Esophagus (tissue), 2 donors: Measurements from ENCODE around the gene ACSF3. TPM values are rescaled to one million over a fixed set of nuclear protein-coding genes. Genes with fewer than 3 reads are reported as not detected.

Experiments used
- H3K27ac ChIP-seq, 2 donors: one replicate each; pipeline ENCODE4 v1.5.1; 2013; ENCODE audit warnings: low read depth in 2 of 2, mild to moderate bottlenecking in 2 of 2, inconsistent platforms in 1 of 2, low read length in 1 of 2, moderate library complexity in 1 of 2
- H3K27me3 ChIP-seq, 2 donors: one replicate each; pipeline ENCODE4 v1.6.1; 2013; ENCODE audit warnings: low read length in 2 of 2, control low read depth in 1 of 2, mild to moderate bottlenecking in 1 of 2; ENCODE audit not compliant: insufficient read depth in 2 of 2, control insufficient read depth in 1 of 2
- H3K36me3 ChIP-seq, 2 donors: one replicate each; pipeline ENCODE4 v1.6.1; 2013; ENCODE audit warnings: low read length in 1 of 2; ENCODE audit not compliant: control insufficient read depth in 2 of 2, insufficient read depth in 2 of 2
- H3K4me1 ChIP-seq, 2 donors: one replicate each; pipeline ENCODE4 v1.6.1; 2013; ENCODE audit warnings: low read length in 1 of 2; ENCODE audit not compliant: control insufficient read depth in 2 of 2, insufficient read depth in 2 of 2
- H3K4me3 ChIP-seq, 2 donors: one replicate each; pipeline ENCODE4 v1.5.1; 2013; ENCODE audit warnings: low read length in 2 of 2, mild to moderate bottlenecking in 2 of 2, low read depth in 1 of 2, moderate library complexity in 1 of 2
- H3K9me3 ChIP-seq, 2 donors: one replicate each; pipeline ENCODE4 v1.6.1; 2013; ENCODE audit warnings: mild to moderate bottlenecking in 2 of 2, low read depth in 1 of 2, low read length in 1 of 2, moderate library complexity in 1 of 2; ENCODE audit not compliant: control insufficient read depth in 2 of 2, insufficient read depth in 1 of 2
- WGBS, 2 donors: extraction: QIAGEN DNeasy Blood & Tissue Kit; methylation state at CpG; one replicate each; pipeline ENCODE4 v1.1.7; 2013; 5-methylcytosine and 5-hydroxymethylcytosine counted together
- polyA plus RNA-seq, 2 donors: library from polyadenylated mRNA; stranded (reverse); fragments of 200-250 nt; gene quantifications; one replicate each; pipeline ENCODE4 v1.2.3, GENCODE V29; 2013
- donor health status: healthy with polysubstance abuse.
- donor health status: Bipolar disorder and iron deficiency.

ACSF3 gene
- polyA plus RNA-seq, 2 donors, result 14.1 to 22.3 TPM

DNA sequence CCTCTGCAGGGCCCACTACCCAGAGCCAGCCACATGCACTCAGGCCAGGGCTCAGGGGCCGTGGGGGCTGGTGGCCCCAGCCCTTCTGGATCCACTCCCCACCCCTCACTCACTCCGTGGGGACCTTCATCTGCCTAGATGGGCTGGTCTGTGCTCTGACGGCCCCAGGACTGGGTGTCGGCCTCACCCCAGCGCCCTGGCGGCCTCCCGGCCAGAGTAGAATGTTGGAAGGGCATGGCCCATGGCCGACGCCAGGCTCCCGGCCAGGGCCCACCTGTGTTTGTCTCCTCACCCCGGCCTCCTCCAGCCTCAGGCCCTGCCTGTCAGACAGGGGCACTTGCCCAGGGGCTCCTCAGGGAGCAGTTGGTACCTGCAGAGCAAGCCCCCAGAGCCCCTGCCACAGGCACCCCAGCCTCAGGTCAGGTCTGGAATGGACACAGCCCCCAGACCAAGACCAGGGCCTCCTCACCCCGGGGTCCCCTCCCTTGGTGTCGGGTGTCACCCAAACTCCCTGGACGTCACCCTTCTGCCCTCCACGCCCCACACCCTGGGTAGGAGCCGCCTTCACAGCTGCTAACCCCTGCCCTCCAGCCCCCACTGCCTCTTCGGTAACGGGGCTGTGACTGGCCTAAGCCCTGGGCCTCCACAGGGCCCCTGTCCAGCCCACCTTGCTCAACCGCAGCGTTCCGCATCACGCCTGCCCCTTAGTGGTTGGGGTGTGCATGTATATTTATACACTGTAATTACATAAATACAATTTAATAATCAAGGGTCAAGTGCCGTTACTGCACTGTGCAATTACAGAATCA, 74.9 kb downstream of the ACSF3 start:
- H3K36me3 ChIP-seq, result no peaks in the 10 kb centered on the region
- peaks cover 5 to 9% of the 10 kb centered on the region in 2 donors for H3K4me1 ChIP-seq
- no peak overlapping the region for H3K27ac ChIP-seq
- H3K27me3 ChIP-seq, result no peaks in the 10 kb centered on the region
- no peak overlapping the region for H3K4me3 ChIP-seq
- H3K9me3 ChIP-seq, result no peaks in the 10 kb centered on the region
- 47 to 52% methylated on average over 23 of the region's 23 CpGs for WGBS, 2 donors

- Histone ChIP-seq H3K27ac (no peak overlapping the region), H3K4me3 (no peak overlapping the region), H3K27me3 (no peaks in the 10 kb centered on the region), H3K9me3 (no peaks in the 10 kb centered on the region), H3K36me3 (no peaks in the 10 kb centered on the region), H3K4me1 (peaks cover 5 to 9% of the 10 kb centered on the region in 2 donors)
- WGBS, 2 donors, result 72 to 76% methylated on average over 14 of the region's 14 CpGs
Measured at GRCh38 chr16:89169778-89170177, 76.1 kb downstream of the ACSF3 start.

DNA sequence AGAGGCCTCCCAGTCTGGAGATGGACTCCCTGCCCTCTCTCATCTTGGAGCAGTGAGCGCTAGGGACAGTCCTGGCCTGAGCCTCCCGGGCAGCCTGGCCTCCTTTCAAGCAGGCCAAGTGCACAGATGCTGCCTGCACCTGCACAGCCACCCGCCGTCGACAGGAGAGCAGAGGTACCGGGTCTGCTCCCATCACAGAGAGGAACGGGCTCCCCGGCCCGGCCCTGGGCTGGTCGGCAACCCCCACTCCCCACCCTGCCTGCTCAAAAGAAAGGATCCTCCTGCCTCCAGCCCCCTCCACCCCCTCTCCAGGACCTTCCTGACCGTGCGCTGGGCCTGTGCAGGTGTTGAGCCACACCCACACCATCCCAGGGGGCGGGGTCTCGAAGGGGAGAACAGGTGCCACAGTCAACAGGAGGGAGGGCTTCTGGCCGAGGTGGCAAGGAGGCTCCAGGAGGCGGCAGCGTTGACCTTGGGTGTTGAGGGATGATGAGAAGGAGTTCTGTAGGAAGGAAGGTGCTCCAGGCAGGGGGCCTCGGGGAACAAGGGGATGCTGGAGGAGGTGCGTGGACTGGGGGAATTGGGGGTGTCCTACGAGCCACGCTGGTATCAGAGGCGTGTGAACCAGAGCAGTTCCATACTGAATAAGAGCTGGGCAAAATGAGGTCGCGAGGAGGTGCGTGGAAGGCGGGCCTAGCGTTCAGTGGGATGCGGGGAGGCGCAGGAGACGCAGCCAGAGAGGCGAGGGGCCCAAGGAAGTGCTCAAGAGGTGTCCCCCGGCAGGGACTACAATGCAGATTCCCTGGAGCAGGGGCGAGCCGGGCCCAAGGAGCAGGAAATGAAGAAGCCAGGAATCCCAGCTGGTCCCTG, 76.9 kb downstream of the ACSF3 start:
- no peak overlapping the region for H3K4me3 ChIP-seq
- H3K9me3 ChIP-seq, result no peaks in the 10 kb centered on the region
- H3K4me1 ChIP-seq, result peaks cover 5 to 9% of the 10 kb centered on the region in 2 donors
- no peaks in the 10 kb centered on the region for H3K27me3 ChIP-seq
- H3K36me3 ChIP-seq, result no peaks in the 10 kb centered on the region
- H3K27ac ChIP-seq, result no peak overlapping the region
- WGBS, 2 donors, result 8 to 12% methylated on average over 34 of the region's 34 CpGs

DNA sequence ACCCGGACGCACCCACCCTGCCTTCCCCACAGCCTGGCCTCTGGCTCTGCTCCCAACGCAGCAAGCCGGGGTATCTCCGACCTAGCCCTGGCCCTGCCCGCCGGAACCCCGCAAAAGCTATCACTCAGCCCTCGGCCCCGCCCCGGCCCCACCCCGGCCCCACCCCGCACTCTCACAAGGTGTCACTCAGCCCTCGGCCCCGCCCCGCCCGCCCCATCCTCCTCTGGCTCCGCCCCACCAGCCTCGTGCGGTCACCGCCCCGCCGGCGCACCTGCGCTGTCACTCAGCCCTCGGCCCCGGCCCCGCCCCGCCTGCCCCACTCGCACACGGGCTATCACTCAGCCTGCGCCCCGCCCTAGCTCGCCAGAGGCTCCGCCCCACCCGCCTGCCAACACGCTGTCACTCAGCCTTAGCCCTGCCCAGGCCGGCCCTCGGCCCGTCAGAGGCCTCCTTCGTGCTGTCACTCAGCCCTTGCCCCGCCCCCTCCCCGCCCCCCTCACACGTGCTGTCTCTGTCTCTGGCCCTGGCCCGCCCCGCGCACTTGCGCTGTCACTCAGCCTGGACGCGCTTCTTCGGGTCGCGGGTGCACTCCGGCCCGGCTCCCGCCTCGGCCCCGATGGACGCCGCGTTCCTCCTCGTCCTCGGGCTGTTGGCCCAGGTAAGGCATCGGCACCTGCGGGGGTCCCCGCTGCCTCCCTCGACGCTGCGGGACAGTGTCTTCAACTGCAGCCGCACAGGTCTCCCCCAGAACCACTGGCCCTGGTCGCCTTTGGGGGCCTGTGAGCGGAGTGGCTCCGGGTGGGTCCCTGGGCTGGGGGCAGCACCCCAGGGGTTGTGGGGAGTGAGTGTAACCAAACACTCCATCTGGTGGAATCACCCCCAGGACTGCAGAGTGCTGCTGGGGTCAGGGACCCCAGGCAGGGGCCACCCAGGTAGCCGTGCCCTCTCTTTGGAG, 77.8 kb downstream of the ACSF3 start, which contains the start of gene CDH15:
Gene CDH15, plus strand, starts transcription at position 533 of the 955 bp plus-strand sequence. Its CDS starts 84 bp downstream, at position 617.
- H3K36me3 ChIP-seq, result no peaks in the 10 kb centered on the region
- no peak within 1 kb of the TSS for H3K27ac ChIP-seq
- H3K27me3 ChIP-seq, result no peaks in the 10 kb centered on the region

DNA sequence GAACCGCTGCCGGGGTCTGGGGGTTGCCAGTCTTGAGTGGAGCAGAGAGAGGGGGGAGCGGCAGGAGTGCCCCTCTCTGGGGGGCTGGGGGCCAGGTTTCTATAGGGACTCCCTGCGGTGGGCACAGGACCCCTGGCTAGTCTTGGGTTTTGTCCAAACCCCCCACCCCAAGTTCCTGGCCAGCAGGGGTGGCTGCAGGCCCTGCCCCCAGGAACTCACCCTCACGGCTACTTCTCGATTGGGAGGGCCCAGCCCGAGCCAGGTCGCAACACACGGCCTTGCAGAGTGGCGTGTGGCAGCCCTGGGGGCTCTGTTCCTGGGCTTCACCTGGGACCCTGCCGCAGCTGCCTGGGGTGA, 78.5 kb downstream of the ACSF3 start:
- 60 to 73% methylated on average over 11 of the region's 11 CpGs for WGBS, 2 donors
- Histone ChIP-seq H3K27me3 (no peaks in the 10 kb centered on the region), H3K4me3 (no peak overlapping the region), H3K27ac (no peak overlapping the region), H3K36me3 (no peaks in the 10 kb centered on the region), H3K4me1 (peaks cover 5 to 9% of the 10 kb centered on the region in 2 donors), H3K9me3 (no peaks in the 10 kb centered on the region)

More for the DNA sequence above, 77.8 kb downstream of the ACSF3 start, which contains the start of gene CDH15:
- 6 to 8% methylated on average over 52 to 74 of the region's 74 CpGs for WGBS, 2 donors
- no peaks in the 10 kb centered on the region for H3K9me3 ChIP-seq
- peaks cover 5 to 9% of the 10 kb centered on the region in 2 donors for H3K4me1 ChIP-seq
- H3K4me3 ChIP-seq, result no peak within 1 kb of the TSS

DNA sequence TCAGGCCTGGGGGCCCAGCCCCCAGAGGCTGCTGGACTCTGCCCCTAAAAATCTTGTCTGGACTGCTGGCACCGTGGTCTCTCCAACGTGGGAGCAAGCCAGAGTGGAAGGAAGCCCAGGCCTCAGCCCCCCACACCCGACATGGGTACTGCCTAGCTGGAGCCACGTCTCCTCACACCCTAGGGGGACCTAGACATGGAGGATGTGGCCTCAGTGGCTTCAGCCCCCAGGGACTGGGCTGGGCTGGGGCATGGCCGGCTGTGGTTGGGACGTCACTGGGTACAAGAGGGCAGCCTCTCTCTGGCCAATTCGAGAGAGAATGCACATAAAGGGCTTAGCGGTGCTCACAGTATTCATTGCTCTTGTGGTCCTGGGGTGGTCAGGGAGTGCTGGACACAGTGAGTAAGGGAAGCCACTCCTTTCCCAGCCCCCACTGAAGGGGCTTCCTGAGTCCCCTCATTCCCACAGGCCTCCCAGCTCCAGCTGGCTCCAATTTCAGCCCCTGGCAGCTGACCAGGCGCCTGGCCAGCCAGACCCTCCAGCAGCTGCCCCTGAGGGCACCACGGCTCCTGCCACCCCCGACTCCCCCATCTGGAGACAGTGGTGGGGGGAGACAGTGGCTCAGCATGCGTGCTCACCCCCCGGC, 79.0 kb downstream of the ACSF3 start:
- no peaks in the 10 kb centered on the region for H3K27me3 ChIP-seq
- H3K9me3 ChIP-seq, result no peaks in the 10 kb centered on the region
- no peak overlapping the region for H3K4me3 ChIP-seq
- H3K4me1 ChIP-seq, result peaks cover 5 to 9% of the 10 kb centered on the region in 2 donors
- no peaks in the 10 kb centered on the region for H3K36me3 ChIP-seq
- no peak overlapping the region for H3K27ac ChIP-seq
- 47 to 53% methylated on average over 13 of the region's 13 CpGs for whole genome bisulfite sequencing, 2 donors

DNA sequence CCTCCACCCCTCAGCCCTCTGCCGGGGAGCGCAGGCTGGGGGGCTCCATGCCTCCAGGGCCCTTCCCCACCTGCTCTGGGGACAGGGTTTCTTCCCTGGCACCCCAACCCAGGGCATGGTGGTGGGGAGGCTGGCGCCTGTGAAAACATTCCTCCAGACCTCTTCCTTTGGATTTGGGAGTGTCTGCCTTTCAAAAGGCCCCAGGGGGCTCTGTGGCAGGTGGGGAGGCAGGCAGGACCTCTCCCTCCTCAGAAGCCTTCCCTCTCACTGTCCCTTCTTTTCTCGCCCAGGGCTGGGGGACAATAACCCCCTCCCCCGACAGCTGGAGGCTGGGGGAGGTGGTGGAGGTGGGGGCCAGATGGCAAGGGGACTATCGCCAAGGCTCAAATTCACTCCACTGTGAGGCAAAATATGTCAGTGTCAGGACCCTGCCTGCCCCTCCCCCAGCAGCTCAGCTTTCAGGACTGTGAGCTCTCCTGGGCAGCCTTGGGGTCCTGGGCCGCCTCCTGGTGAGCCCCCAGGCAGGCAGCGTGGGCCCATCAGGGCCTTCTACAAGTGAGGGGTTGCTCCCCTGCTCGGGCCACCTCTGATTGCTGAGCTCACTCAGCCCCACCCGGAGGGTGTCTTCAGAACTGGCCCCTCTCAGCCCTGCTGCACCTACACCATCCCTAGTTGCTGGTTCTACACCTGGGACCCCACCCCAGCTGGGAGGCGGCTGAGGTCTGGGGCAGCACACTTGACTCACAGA, 79.7 kb downstream of the ACSF3 start:
- WGBS, 2 donors, result 55 to 64% methylated on average over 10 to 11 of the region's 11 CpGs
- H3K27me3 ChIP-seq, result no peaks in the 10 kb centered on the region
- H3K4me1 ChIP-seq, result peaks cover 5 to 9% of the 10 kb centered on the region in 2 donors

DNA sequence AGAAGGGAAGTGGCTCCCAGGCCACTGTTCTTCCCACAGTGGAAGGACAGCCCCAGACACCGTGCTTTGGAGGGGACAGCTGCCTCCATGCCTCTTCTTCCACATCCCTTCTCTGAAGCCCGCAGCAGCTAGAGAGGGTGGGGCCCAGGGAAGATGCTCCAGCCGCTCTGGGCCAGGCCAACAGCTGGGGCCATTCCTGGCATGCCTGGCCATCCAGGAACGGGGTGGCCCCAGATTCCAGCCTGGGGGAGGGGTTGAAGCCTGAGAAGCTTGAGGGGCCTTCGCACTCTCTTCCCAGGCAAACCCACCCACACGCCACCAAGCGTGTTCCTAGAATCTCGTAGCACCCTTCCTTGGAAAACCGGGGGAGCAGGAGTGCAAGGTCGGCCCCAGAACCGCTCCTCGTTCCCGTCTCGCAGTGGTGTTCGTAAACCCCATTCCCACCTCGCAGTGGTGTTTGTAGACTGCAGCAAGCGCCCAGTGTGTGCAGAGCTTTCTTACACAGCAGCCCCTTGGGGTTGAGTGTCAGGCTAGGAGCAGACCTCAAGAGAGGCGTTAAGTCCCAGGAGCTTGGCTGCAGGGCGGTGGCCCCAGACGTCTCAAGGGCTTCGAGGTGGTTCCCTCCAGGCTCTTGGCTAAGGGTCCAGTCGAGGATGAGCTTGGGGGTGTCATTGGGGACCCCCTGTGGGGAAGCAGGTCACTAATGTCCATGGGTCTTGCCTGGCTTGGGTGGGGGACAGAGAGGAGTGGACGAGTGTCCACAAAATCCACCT, 80.6 kb downstream of the ACSF3 start:
- H3K4me3 ChIP-seq, result no peak overlapping the region
- WGBS, 2 donors, result 68 to 75% methylated on average over 23 of the region's 23 CpGs
- no peaks in the 10 kb centered on the region for H3K27me3 ChIP-seq

More for the DNA sequence above, 79.7 kb downstream of the ACSF3 start:
- Histone ChIP-seq H3K27ac (no peak overlapping the region), H3K36me3 (no peaks in the 10 kb centered on the region), H3K4me3 (no peak overlapping the region), H3K9me3 (no peaks in the 10 kb centered on the region)

More for the DNA sequence above, 80.6 kb downstream of the ACSF3 start:
- Histone ChIP-seq H3K4me1 (peaks cover 5 to 9% of the 10 kb centered on the region in 2 donors), H3K9me3 (no peaks in the 10 kb centered on the region), H3K27ac (no peak overlapping the region), H3K36me3 (no peaks in the 10 kb centered on the region)
